GM21381 (cell line): ENCODE results near the gene ANGPTL2.

ENCODE experiments used
- ATAC-seq: cut with Tn5 transposase; IDR thresholded peaks from one replicate; pipeline ENCODE4 v1.9.1; 2021; ENCODE audit warnings: mild to moderate bottlenecking, moderate library complexity; ENCODE audit not compliant: unreplicated experiment

ANGPTL2 gene

GRCh38 chr9:127121628-127122175 lies 733 bp downstream of the ANGPTL2 start:
- no peak for ATAC-seq

GRCh38 chr9:127119320-127119709 lies 3.1 kb downstream of the ANGPTL2 start:
- ATAC-seq = no peak

- ATAC-seq = no peak
Measured at GRCh38 chr9:127118597-127119319, 3.7 kb downstream of the ANGPTL2 start.

GRCh38 chr9:127117801-127118200 lies 4.6 kb downstream of the ANGPTL2 start:
- no peak for ATAC-seq

GRCh38 chr9:127116957-127117356 lies 5.5 kb downstream of the ANGPTL2 start:
- no peak for ATAC-seq

GRCh38 chr9:127116088-127116726 lies 6.2 kb downstream of the ANGPTL2 start:
- no peak for ATAC-seq

GRCh38 chr9:127114606-127115005 lies 7.8 kb downstream of the ANGPTL2 start:
- no peak for ATAC-seq

GRCh38 chr9:127113191-127113972 lies 9.1 kb downstream of the ANGPTL2 start:
- no peak for ATAC-seq

- no peak for ATAC-seq
Measured at GRCh38 chr9:127112735-127113161, 9.7 kb downstream of the ANGPTL2 start.

GRCh38 chr9:127112056-127112455 lies 10.4 kb downstream of the ANGPTL2 start:
- ATAC-seq = no peak

GRCh38 chr9:127109212-127109711 lies 13.2 kb downstream of the ANGPTL2 start:
- ATAC-seq = no peak

- no peak for ATAC-seq
Measured at GRCh38 chr9:127107929-127108876, 14.2 kb downstream of the ANGPTL2 start.

- no peak for ATAC-seq
Measured at GRCh38 chr9:127107171-127107928, 15.1 kb downstream of the ANGPTL2 start.

GRCh38 chr9:127106466-127106855 lies 16.0 kb downstream of the ANGPTL2 start:
- ATAC-seq = no peak

- no peak for ATAC-seq
Measured at GRCh38 chr9:127105805-127106465, 16.5 kb downstream of the ANGPTL2 start.

GRCh38 chr9:127104581-127105311 lies 17.7 kb downstream of the ANGPTL2 start:
- ATAC-seq = no peak

GRCh38 chr9:127102788-127103187 lies 19.6 kb downstream of the ANGPTL2 start:
- no peak for ATAC-seq

- no peak for ATAC-seq
Measured at GRCh38 chr9:127102176-127102575, 20.3 kb downstream of the ANGPTL2 start.
